Measurements from ENCODE around the gene CAPZB. TPM values are rescaled to one million over a fixed set of nuclear protein-coding genes. Genes with fewer than 3 reads are reported as not detected.

The CAPZB gene
- total and polyA plus RNA-seq, 12 donors: 99.7 to 386 (median 164) TPM

DNA sequence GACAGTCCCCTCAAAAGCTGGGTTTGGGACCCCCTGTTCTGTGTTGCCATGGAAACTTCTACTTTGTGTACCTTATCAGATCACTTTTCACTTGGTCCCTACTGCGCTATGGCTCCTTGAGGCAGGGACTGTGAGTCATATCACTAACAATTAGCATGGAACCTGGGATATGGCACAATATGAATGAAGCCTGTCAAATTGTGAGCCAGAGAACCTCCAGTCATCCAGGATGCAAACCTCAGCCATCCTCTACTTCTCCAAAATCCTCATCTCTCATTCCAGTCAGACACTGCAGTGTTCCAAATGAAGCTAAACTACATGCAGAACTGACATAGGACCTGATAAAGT, 11.2 kb upstream of the CAPZB start:
- WGBS, 4 donors: 87 to 100% (median 94%) methylated on average over 1 of the region's 1 CpG
- peaks cover 0 to 25% of the 10 kb centered on the region in 2 donors for H3K4me1 ChIP-seq (replicated peaks in 1 of 2)
- H3K27me3 ChIP-seq: no peaks in the 10 kb centered on the region
- no peak for TF ChIP-seq POLR2A (IDR thresholded peaks at IDR 0.05)
- TF ChIP-seq, protein P1, sequence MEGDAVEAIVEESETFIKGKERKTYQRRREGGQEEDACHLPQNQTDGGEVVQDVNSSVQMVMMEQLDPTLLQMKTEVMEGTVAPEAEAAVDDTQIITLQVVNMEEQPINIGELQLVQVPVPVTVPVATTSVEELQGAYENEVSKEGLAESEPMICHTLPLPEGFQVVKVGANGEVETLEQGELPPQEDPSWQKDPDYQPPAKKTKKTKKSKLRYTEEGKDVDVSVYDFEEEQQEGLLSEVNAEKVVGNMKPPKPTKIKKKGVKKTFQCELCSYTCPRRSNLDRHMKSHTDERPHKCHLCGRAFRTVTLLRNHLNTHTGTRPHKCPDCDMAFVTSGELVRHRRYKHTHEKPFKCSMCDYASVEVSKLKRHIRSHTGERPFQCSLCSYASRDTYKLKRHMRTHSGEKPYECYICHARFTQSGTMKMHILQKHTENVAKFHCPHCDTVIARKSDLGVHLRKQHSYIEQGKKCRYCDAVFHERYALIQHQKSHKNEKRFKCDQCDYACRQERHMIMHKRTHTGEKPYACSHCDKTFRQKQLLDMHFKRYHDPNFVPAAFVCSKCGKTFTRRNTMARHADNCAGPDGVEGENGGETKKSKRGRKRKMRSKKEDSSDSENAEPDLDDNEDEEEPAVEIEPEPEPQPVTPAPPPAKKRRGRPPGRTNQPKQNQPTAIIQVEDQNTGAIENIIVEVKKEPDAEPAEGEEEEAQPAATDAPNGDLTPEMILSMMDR (IDR thresholded peaks at IDR 0.05): no peak
- intact Hi-C loops (cut with DNase I): no loop called here
- no peaks in the 10 kb centered on the region for H3K36me3 ChIP-seq (replicated peaks in 1 of 2)
- DNase-seq: no peak
- H3K9me3 ChIP-seq (replicated peaks in 1 of 3): no peaks in the 10 kb centered on the region
- H3K27ac ChIP-seq: peak overlapping the region in 1 of 5 donors; percentile 64
- no peak overlapping the region for H3K4me3 ChIP-seq

- Histone ChIP-seq H3K4me3 (no peak overlapping the region), H3K27ac (peak overlapping the region in 3 of 5 donors; percentile 35 to 64 (median 42)), H3K9me3 (replicated peaks in 1 of 3) (no peaks in the 10 kb centered on the region), H3K4me1 (replicated peaks in 1 of 2) (peaks cover 0 to 25% of the 10 kb centered on the region in 2 donors), H3K36me3 (replicated peaks in 1 of 2) (no peaks in the 10 kb centered on the region), H3K27me3 (no peaks in the 10 kb centered on the region)
- TF ChIP-seq POLR2A (IDR thresholded peaks at IDR 0.05): no peak
- DNase-seq: no peak
- intact Hi-C loops (cut with DNase I): no loop called here
- WGBS, 4 donors: 30 to 70% (median 58%) methylated on average over 3 of the region's 3 CpGs
These were observed 10.6 kb upstream of the CAPZB start for GRCh38 chr1:19495799-19496526.

DNA sequence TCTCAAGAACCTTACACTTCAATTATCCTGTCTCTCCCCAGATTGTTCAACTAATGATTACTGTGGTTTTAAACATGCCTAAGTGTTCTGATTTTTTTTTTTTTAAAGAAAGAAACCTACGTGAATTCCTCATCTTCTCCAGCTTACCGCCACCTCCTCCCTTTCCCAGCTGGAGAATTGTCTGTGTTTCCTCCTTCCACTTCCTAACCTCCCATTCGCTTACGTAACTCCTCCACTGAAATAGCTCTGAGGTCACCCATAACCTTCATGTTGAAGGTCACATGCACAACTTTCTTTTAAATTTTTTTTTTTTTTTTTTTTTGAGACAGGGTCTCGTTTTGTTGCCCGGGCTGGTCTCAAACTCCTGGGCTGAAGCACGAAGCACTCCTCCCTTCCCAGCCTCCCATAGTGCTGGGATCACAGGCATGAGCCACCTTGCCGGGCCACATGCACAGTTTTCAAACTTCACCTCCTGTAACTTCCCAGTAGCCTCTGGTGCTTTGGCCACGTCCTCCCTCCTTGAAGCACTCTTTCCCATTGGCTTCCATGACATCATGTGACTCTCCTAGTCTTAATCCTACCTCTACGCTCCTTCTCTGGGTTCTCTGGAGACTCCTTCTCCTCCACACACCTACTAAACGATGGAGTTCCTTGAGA, 9.8 kb upstream of the CAPZB start:
- Histone ChIP-seq H3K27me3 (no peaks in the 10 kb centered on the region), H3K27ac (peak overlapping the region in 3 of 5 donors; percentile 35 to 81 (median 64)), H3K36me3 (replicated peaks in 1 of 2) (no peaks in the 10 kb centered on the region), H3K4me3 (no peak overlapping the region), H3K9me3 (replicated peaks in 1 of 3) (no peaks in the 10 kb centered on the region), H3K4me1 (replicated peaks in 1 of 2) (peaks cover 0 to 25% of the 10 kb centered on the region in 2 donors)
- 48 to 66% (median 53%) methylated on average over 11 of the region's 11 CpGs for WGBS, 4 donors
- peak in 1 of 2 donors; percentile 26 for TF ChIP-seq POLR2A (IDR thresholded peaks at IDR 0.05)
- TF ChIP-seq, protein P1 (IDR thresholded peaks at IDR 0.05): no peak
- intact Hi-C loops (cut with DNase I): no loop called here
- peak in 2 of 7 donors; percentile 42 to 47 for DNase-seq

GRCh38 chr1:19493547-19493946, 8.2 kb upstream of the CAPZB start:
- H3K4me3 ChIP-seq: no peak overlapping the region
- H3K9me3 ChIP-seq (replicated peaks in 1 of 3): no peaks in the 10 kb centered on the region
- no peak for DNase-seq
- no peaks in the 10 kb centered on the region for H3K27me3 ChIP-seq
- no peaks in the 10 kb centered on the region for H3K36me3 ChIP-seq (replicated peaks in 1 of 2)
- peaks cover 0 to 25% of the 10 kb centered on the region in 2 donors for H3K4me1 ChIP-seq (replicated peaks in 1 of 2)
- no peak overlapping the region for H3K27ac ChIP-seq
- WGBS, 4 donors: 48 to 98% (median 87%) methylated on average over 2 of the region's 2 CpGs
- no peak for TF ChIP-seq POLR2A (IDR thresholded peaks at IDR 0.05)
- TF ChIP-seq, protein P1 (IDR thresholded peaks at IDR 0.05): no peak
- intact Hi-C loops (cut with DNase I): no loop called here

Data from adrenal gland (tissue), 12 donors.